ENCODE results near the gene RAB39B. TPM values are rescaled to one million over a fixed set of nuclear protein-coding genes. Genes with fewer than 3 reads are reported as not detected.

The RAB39B gene
- total RNA-seq, 2 experiments from 2014 or later, result 16.4 to 17.2 TPM

GRCh38 chrX:155215443-155216178 is 48.7 kb downstream of the RAB39B start:
- peak overlapping the region; percentile 98 for H3K4me3 Mint-ChIP-seq
- DNase-seq (no peak), ATAC-seq (peak; percentile 49)
- peaks cover 1% of the 10 kb centered on the region for H3K36me3 Mint-ChIP-seq (ENCODE audit: low read depth)
- no peaks in the 10 kb centered on the region for H3K9me3 Mint-ChIP-seq (ENCODE audit: low read depth)
- H3K27ac Mint-ChIP-seq, result peak overlapping the region; percentile 92
- POLR2A ChIA-PET, result interaction anchor here (0.6 kb wide), 2 partner anchors 373 to 1124 kb away, joined by 3 read pairs; no protein-coding TSS in a partner anchor
- CTCF ChIA-PET, result interaction anchor here (0.6 to 1.2 kb wide), 6 partner anchors 10 to 158 kb away, joined by 3 to 4 read pairs (median 3); no protein-coding TSS in a partner anchor
- H3K4me1 Mint-ChIP-seq, result peaks cover 19% of the 10 kb centered on the region
- no peaks in the 10 kb centered on the region for H3K27me3 Mint-ChIP-seq
- intact Hi-C loops (cut with DNase I, micrococcal nuclease), result loop anchor here (1.0 to 10.0 kb wide), 10 partner anchors 27 to 665 kb away; partner anchors contain the start of genes BRCC3 (in 2 of the 2), CMC4 (in 2 of the 2), MTCP1 (in 2 of the 2) and RAB39B (in 2 of the 2)

- ChIA-PET POLR2A (no interaction called here), CTCF (interaction anchor here (0.6 kb wide), 1 partner anchor 40 kb away, joined by 4 read pairs; no protein-coding TSS in a partner anchor)
- DNase-seq, result no peak
- Mint-ChIP-seq H3K4me3 (no peak overlapping the region), H3K27me3 (no peaks in the 10 kb centered on the region), H3K36me3 (ENCODE audit: low read depth) (peaks cover 1% of the 10 kb centered on the region), H3K4me1 (peaks cover 16% of the 10 kb centered on the region), H3K9me3 (ENCODE audit: low read depth) (no peaks in the 10 kb centered on the region), H3K27ac (no peak overlapping the region)
- intact Hi-C loops (cut with DNase I, micrococcal nuclease), result loop anchor here in 1 of 2 experiments (10.0 kb wide), 1 partner anchor 139 kb away; the partner anchor contains the start of genes BRCC3, CMC4 and MTCP1
- no peak for ATAC-seq
These were observed 50.6 kb downstream of the RAB39B start for GRCh38 chrX:155213731-155214130.

GRCh38 chrX:155211208-155211607 is 53.1 kb downstream of the RAB39B start:
- DNase-seq (no peak), ATAC-seq (no peak)
- POLR2A ChIA-PET, result no interaction called here
- intact Hi-C loops (cut with DNase I, micrococcal nuclease), result loop anchor here in 1 of 2 experiments (10.0 kb wide), 1 partner anchor 136 kb away; the partner anchor contains the start of genes BRCC3, CMC4 and MTCP1
- H3K9me3 Mint-ChIP-seq (ENCODE audit: low read depth), result no peaks in the 10 kb centered on the region
- no peaks in the 10 kb centered on the region for H3K27me3 Mint-ChIP-seq
- CTCF ChIA-PET, result interaction anchor here (1.0 kb wide), 1 partner anchor 55 kb away, joined by 3 read pairs; no protein-coding TSS in a partner anchor
- H3K27ac Mint-ChIP-seq, result no peak overlapping the region
- peaks cover 3% of the 10 kb centered on the region for H3K4me1 Mint-ChIP-seq
- H3K4me3 Mint-ChIP-seq, result no peak overlapping the region
- no peaks in the 10 kb centered on the region for H3K36me3 Mint-ChIP-seq (ENCODE audit: low read depth)

Other genes starting within 250 kb of the RAB39B start
- gene F8, start 241.8 kb downstream of the RAB39B start, total RNA-seq, result 1 to 10 TPM; 5.4 to 6.3 TPM
- 10 to 100 TPM; 83.7 to 86.9 TPM for gene FUNDC2, start 237.6 kb downstream of the RAB39B start, total RNA-seq
- gene CMC4, start 193.4 kb downstream of the RAB39B start, total RNA-seq, result 1 to 10 TPM; 3.8 to 7.6 TPM
- gene MTCP1, start 193.4 kb downstream of the RAB39B start, total RNA-seq, result 10 to 100 TPM in 1 of 2 experiments, 1 to 10 TPM in 1; 9.3 to 18.1 TPM
- gene BRCC3, start 193.0 kb downstream of the RAB39B start, total RNA-seq, result 10 to 100 TPM; 28.1 to 30.3 TPM
- 10 to 100 TPM; 72.3 to 86.4 TPM for gene VBP1, start 48.0 kb downstream of the RAB39B start, total RNA-seq
- gene CLIC2, start 70.1 kb upstream of the RAB39B start, total RNA-seq, result under 1 TPM; 0.43 to 0.88 TPM
- not detected for gene F8A2, start 117.6 kb upstream of the RAB39B start, total RNA-seq
- 10 to 100 TPM; 29.2 to 32.6 TPM for gene F8A3, start 194.1 kb upstream of the RAB39B start, total RNA-seq

Data from activated CD4-positive, alpha-beta T cell treated with anti-CD3 and anti-CD28 coated beads for 36 hours (primary cell).